Ovary (tissue), 9 donors: ENCODE results near the gene ATAD2B. TPM values are rescaled to one million over a fixed set of nuclear protein-coding genes. Genes with fewer than 3 reads are reported as not detected.
"Not testable (repeated sequence)": the region's sequence is repeated elsewhere in the genome, so short reads cannot be mapped to it uniquely, and the experiment has no call there.

Experiments used
- DNase-seq, 5 donors: peaks; one replicate each; pipeline ENCODE4 v3.0.0-alpha.2; 2019 to 2020
- H3K27ac ChIP-seq, 2 donors: fragments of 200-600 bp; one replicate each; pipeline versions ENCODE4 v1.5.1 to v1.8.0; 2019 to 2022
- H3K27me3 ChIP-seq: fragments of 200-600 bp; one replicate; pipeline ENCODE4 v1.8.0; 2022
- H3K36me3 ChIP-seq: fragments of 200-600 bp; sonication (generic); one replicate; pipeline ENCODE4 v1.5.1; 2019
- H3K4me1 ChIP-seq: one replicate; pipeline ENCODE4 v1.8.1; 2013; ENCODE audit warnings: mild to moderate bottlenecking, moderate library complexity; ENCODE audit not compliant: insufficient read depth
- H3K4me3 ChIP-seq: fragments of 200-600 bp; sonication (generic); one replicate; pipeline ENCODE4 v1.5.1; 2017
- H3K9me3 ChIP-seq, 2 donors: fragments of 200-600 bp in 1 of 2; sonication (generic) in 1 of 2; one replicate each; pipeline versions ENCODE4 v1.5.1 to v1.8.1; 2013 to 2019; ENCODE audit warnings: mild to moderate bottlenecking in 1 of 2, moderate library complexity in 1 of 2
- CTCF ChIP-seq, 3 donors: fragments of 450-650 bp in 2 of 3; fragments of 200-600 bp in 1 of 3; IDR thresholded peaks; one replicate each; pipeline versions ENCODE4 v1.5.1 to v1.8.0; 2016 to 2022; ENCODE audit warnings: antibody characterized with exemption in 3 of 3, mild to moderate bottlenecking in 1 of 3
- EP300 ChIP-seq: sonication (generic); formaldehyde crosslinking; IDR thresholded peaks from one replicate; pipeline ENCODE4 v1.6.1; 2017; ENCODE audit warnings: antibody characterized with exemption
- POLR2A ChIP-seq: fragments of 450-650 bp; IDR thresholded peaks from one replicate; pipeline ENCODE4 v1.6.1; 2017; ENCODE audit warnings: antibody characterized with exemption, mild to moderate bottlenecking, moderate library complexity
- WGBS, 3 donors: extraction: QIAGEN DNeasy Blood & Tissue Kit in 1 of 3; methylation state at CpG; one replicate each; pipeline versions ENCODE4 v1.1.5 to v1.1.7; 2013 to 2017; 5-methylcytosine and 5-hydroxymethylcytosine counted together
- intact Hi-C, 4 donors: fragments of 100-400 bp; cut with DNase I; formaldehyde crosslinking; loops; one replicate each; pipeline versions ENCODE4 v1.11.0 to v1.15.1; 2022 to 2023
- polyA plus RNA-seq, 2 donors: library from polyadenylated mRNA; stranded (reverse); fragments of 200-250 nt in 1 of 2; fragments of 350-450 nt in 1 of 2; fragmentation: Illumina TruSeq in 1 of 2; extraction: RNeasy Lipid Tissue Mini Kit (QIAGEN cat#74804) in 1 of 2; gene quantifications; one replicate each; pipeline ENCODE4 v1.2.3, GENCODE V29; 2013 to 2014
- total RNA-seq, 7 donors: library from RNA; depleted of rRNA in 2 of 7; stranded (reverse); fragments of >200 nt in 2 of 7; fragmentation: NEBNext Ultra II Directional in 3 of 7; extraction: Animal tissue kit (Norgen Biotek cat#: 25700) in 3 of 7; gene quantifications; one replicate each; pipeline versions ENCODE4 v1.1.0 to v1.2.4, GENCODE V29; 2016 to 2023
- donor health status: DM: no; HTN: no; CAD: no; lungs with moderate emphysema.
- donor health status: DM: no; HTN: no; CAD: no.
- donor health status: Bipolar disorder and iron deficiency.
- donor health status: DM: yes; HTN: yes; CAD: no.
- donor health status: DM: no; HTN: no; CAD: no.
- donor health status: DM: yes; HTN: yes; CAD: no.

ATAD2B gene
- total and polyA plus RNA-seq, 9 donors, result 4.5 to 29.6 (median 19.8) TPM

DNA sequence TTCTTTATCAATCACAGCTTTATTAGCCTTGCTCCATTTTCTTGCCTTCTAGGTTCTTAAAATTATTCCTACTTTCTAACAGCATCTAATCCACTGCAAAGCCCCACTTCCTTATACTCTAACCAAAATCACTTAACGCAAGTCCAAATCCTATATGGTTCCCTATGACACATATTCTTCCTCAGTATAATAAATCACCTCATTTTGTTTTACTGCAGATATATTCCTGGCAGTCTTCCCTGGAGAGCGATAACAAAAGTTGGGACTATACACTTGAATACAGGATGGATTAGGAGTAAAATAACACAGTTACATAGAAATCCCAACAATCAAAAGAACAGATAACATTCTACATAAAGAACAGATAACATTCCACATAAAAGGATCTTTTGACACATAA, 144.8 kb downstream of the ATAD2B start:
- H3K27ac ChIP-seq, result no peak overlapping the region
- no peaks in the 10 kb centered on the region for H3K9me3 ChIP-seq
- H3K4me3 ChIP-seq, result no peak overlapping the region
- no peaks in the 10 kb centered on the region for H3K36me3 ChIP-seq
- TF ChIP-seq CTCF (IDR thresholded peaks at IDR 0.05) (no peak), EP300 (no peak), POLR2A (no peak)
- DNase-seq, result no peak
- no peaks in the 10 kb centered on the region for H3K4me1 ChIP-seq
- H3K27me3 ChIP-seq, result no peaks in the 10 kb centered on the region
- intact Hi-C loops, result no loop called here
- WGBS, 3 donors, result 87 to 95% (median 89%) methylated on average over 2 of the region's 2 CpGs

DNA sequence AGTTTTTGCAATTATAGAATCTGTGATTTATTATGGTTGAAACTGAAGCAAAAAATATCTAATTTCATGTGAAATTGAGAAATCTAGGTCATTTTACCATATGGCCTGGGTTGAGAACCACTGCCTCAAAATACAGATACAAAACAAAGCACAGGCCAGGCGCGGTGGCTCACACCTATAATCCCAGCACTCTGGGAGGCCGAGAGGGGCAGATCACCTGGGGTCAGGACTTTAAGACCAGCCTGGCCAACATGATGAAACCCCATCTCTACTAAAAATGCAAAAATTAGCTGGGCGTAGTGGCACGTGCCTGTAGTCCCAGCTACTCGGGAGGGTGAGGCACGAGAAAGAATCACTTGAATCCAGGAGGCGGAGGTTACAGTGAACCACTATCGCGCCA, 146.5 kb downstream of the ATAD2B start:
- H3K9me3 ChIP-seq, H3K27me3 ChIP-seq, H3K27ac ChIP-seq, intact Hi-C loops, H3K36me3 ChIP-seq, H3K4me1 ChIP-seq, DNase-seq, H3K4me3 ChIP-seq: not testable (repeated sequence)
- WGBS, 3 donors, result 93% methylated on average over 10 of the region's 10 CpGs

- H3K9me3 ChIP-seq, result no peaks in the 10 kb centered on the region
- H3K4me1 ChIP-seq, result no peaks in the 10 kb centered on the region
- WGBS, 3 donors, result 67 to 84% (median 77%) methylated on average over 2 of the region's 2 CpGs
- no peak for DNase-seq
- no peaks in the 10 kb centered on the region for H3K27me3 ChIP-seq
- H3K4me3 ChIP-seq, result no peak overlapping the region
- no peaks in the 10 kb centered on the region for H3K36me3 ChIP-seq
- intact Hi-C loops, result no loop called here
- no peak overlapping the region for H3K27ac ChIP-seq
- no peak for TF ChIP-seq POLR2A
- TF ChIP-seq EP300, result no peak
- TF ChIP-seq CTCF (IDR thresholded peaks at IDR 0.05), result no peak
These were observed 149.1 kb downstream of the ATAD2B start for GRCh38 chr2:23777826-23778225.

GRCh38 chr2:23776021-23776420, 150.9 kb downstream of the ATAD2B start:
- Histone ChIP-seq H3K4me3 (no peak overlapping the region), H3K4me1 (no peaks in the 10 kb centered on the region), H3K27ac (no peak overlapping the region), H3K27me3 (no peaks in the 10 kb centered on the region), H3K36me3 (no peaks in the 10 kb centered on the region), H3K9me3 (no peaks in the 10 kb centered on the region)
- intact Hi-C loops, result no loop called here
- no peak for DNase-seq
- TF ChIP-seq EP300 (no peak), POLR2A (no peak), CTCF (IDR thresholded peaks at IDR 0.05) (no peak)
- 95 to 98% (median 95%) methylated on average over 6 of the region's 6 CpGs for WGBS, 3 donors

- no peak overlapping the region for H3K4me3 ChIP-seq
- H3K4me1 ChIP-seq, result no peaks in the 10 kb centered on the region
- TF ChIP-seq EP300 (no peak), POLR2A (no peak), CTCF (IDR thresholded peaks at IDR 0.05) (no peak)
- no peaks in the 10 kb centered on the region for H3K36me3 ChIP-seq
- intact Hi-C loops, result no loop called here
- H3K27ac ChIP-seq, result no peak overlapping the region
- H3K9me3 ChIP-seq, result no peaks in the 10 kb centered on the region
- 96 to 98% (median 97%) methylated on average over 7 of the region's 7 CpGs for WGBS, 3 donors
- no peak for DNase-seq
- H3K27me3 ChIP-seq, result no peaks in the 10 kb centered on the region
These were observed 154.2 kb downstream of the ATAD2B start for GRCh38 chr2:23772684-23773083.
